Endothelial cell of umbilical vein (primary cell): Measurements from ENCODE around the gene HIGD2B.

Experiments
- CTCF ChIP-seq, 2 donors: IDR thresholded peaks; 1 replicate in 1 of 2; 2 replicates in 1 of 2; pipeline ENCODE4 v1.5.1; 2011; ENCODE audit warnings: low read length in 2 of 2, mild to moderate bottlenecking in 2 of 2, moderate library complexity in 2 of 2, control low read depth in 1 of 2, inconsistent platforms in 1 of 2, low read depth in 1 of 2; ENCODE audit not compliant: insufficient read depth in 1 of 2; ENCODE audit errors: extremely low read depth in 1 of 2
- EZH2 ChIP-seq: IDR thresholded peaks from 2 replicates; pipeline ENCODE4 v1.6.1; 2012; ENCODE audit warnings: borderline replicate concordance, low read depth, mild to moderate bottlenecking, moderate library complexity, low read length, inconsistent platforms; ENCODE audit not compliant: severe bottlenecking
- POLR2A ChIP-seq: IDR thresholded peaks from 2 replicates; pipeline ENCODE4 v1.6.1; 2012; ENCODE audit warnings: low read depth, mild to moderate bottlenecking, control low read depth, low read length

- TF ChIP-seq CTCF (IDR thresholded peaks at IDR 0.05; ENCODE audit: extremely low read depth in 1 of 2, insufficient read depth in 1 of 2, low read depth in 1 of 2, low read length in 2 of 2) (no peak), EZH2 (no peak), POLR2A (no peak)
Measured at GRCh38 chr15:72682772-72683171, 3.2 kb downstream of the HIGD2B start.
